Measurements from ENCODE around the gene IKZF4.
"Not testable (repeated sequence)": the region's sequence is repeated elsewhere in the genome, so short reads cannot be mapped to it uniquely, and the experiment has no call there.

- TF ChIP-seq CTCF (IDR thresholded peaks at IDR 0.05; ENCODE audit: control extremely low read depth in 1 of 3, insufficient read depth in 1 of 3, low read depth in 1 of 3, low read length in 3 of 3); SIX5 (IDR thresholded peaks at IDR 0.05; ENCODE audit: low read depth, low read length); MAX (IDR thresholded peaks at IDR 0.05); USF2 (IDR thresholded peaks at IDR 0.05; ENCODE audit: low read length): not testable (repeated sequence)
Measured at GRCh38 chr12:56042430-56042813, 21.6 kb downstream of the IKZF4 start.

Measured in H1 (cell line).